Panc1 (cell line): ENCODE results near the gene CCDC178. TPM values are rescaled to one million over a fixed set of nuclear protein-coding genes. Genes with fewer than 3 reads are reported as not detected.
A peak's percentile ranks its signal among the peaks of the same experiment; 100 is the strongest.

Experiments used
- ATAC-seq: fragments of 200-7000 bp; cut with Tn5 transposase; 2 replicates; pipeline ENCODE4 v1.9.1; 2020; ENCODE audit warnings: mild to moderate bottlenecking, moderate library complexity
- BruUV-seq: library from RNA; stranded (reverse); fragments of 400-500 nt; replicated peaks from 2 replicates; lab custom pipeline; 2021; lab: Mats Ljungman, UMichigan
- CTCF ChIA-PET: fragments of 300-600 bp; sonication (Branson Sonifier 250); formaldehyde crosslinking; loops from one replicate; lab custom pipeline; 2022; ENCODE audit warnings: antibody characterized with exemption; lab: Charles Lee
- POLR2A ChIA-PET: fragments of 300-600 bp; sonication (Branson Sonifier 250); formaldehyde crosslinking; loops from one replicate; lab custom pipeline; 2022; ENCODE audit warnings: antibody characterized with exemption; lab: Charles Lee
- DNase-seq: peaks from one replicate; pipeline ENCODE4 v3.0.0-alpha.2; 2010; ENCODE audit warnings: low read depth, low spot score
- H3K27ac ChIP-seq: 2 replicates; pipeline ENCODE4 v1.5.1; 2011; ENCODE audit warnings: mild to moderate bottlenecking, low read length, inconsistent platforms
- H3K27me3 ChIP-seq: fragments of 200-500 bp; sonication (Bioruptor generic); 2 replicates; pipeline ENCODE4 v1.6.0; 2014; ENCODE audit warnings: low read length, inconsistent platforms; ENCODE audit not compliant: control insufficient read depth, insufficient read depth
- H3K36me3 ChIP-seq: fragments of 200-500 bp; sonication (Bioruptor generic); 2 replicates; pipeline ENCODE4 v1.5.1; 2014; ENCODE audit warnings: inconsistent platforms, mild to moderate bottlenecking, low read length, moderate library complexity; ENCODE audit not compliant: control insufficient read depth, insufficient read depth
- H3K4me1 ChIP-seq: 2 replicates; pipeline ENCODE4 v1.5.1; 2011; ENCODE audit warnings: inconsistent platforms, mild to moderate bottlenecking, low read length, moderate library complexity; ENCODE audit not compliant: control insufficient read depth, insufficient read depth
- H3K4me3 ChIP-seq, 2 experiments: 2 replicates each; pipeline ENCODE4 v1.5.1; 2011 to 2012; ENCODE audit warnings: low read depth in 2 of 2, low read length in 2 of 2, mild to moderate bottlenecking in 2 of 2, inconsistent platforms in 1 of 2, moderate library complexity in 1 of 2
- H3K9me3 ChIP-seq: fragments of 200-500 bp; sonication (Bioruptor generic); 2 replicates; pipeline ENCODE4 v1.5.1; 2014; ENCODE audit warnings: low read depth, mild to moderate bottlenecking, inconsistent platforms, low read length, moderate library complexity; ENCODE audit not compliant: control insufficient read depth, insufficient read depth
- CTCF ChIP-seq: fragments of 450-650 bp; IDR thresholded peaks from 2 replicates; pipeline ENCODE4 v1.5.1; 2017; ENCODE audit warnings: mild to moderate bottlenecking
- POLR2AphosphoS5 ChIP-seq: IDR thresholded peaks from 2 replicates; pipeline ENCODE4 v1.6.1; 2012; ENCODE audit warnings: mild to moderate bottlenecking, low read depth, low read length, moderate library complexity
- REST ChIP-seq, 2 experiments: IDR thresholded peaks; 2 replicates each; pipeline ENCODE4 v1.6.1; 2011 to 2012; ENCODE audit warnings: low read depth in 2 of 2, control low read depth in 1 of 2, low read length in 1 of 2, mild to moderate bottlenecking in 1 of 2, moderate library complexity in 1 of 2; ENCODE audit not compliant: insufficient read depth in 1 of 2
- SIN3A ChIP-seq: IDR thresholded peaks from 2 replicates; pipeline ENCODE4 v1.6.1; 2012; ENCODE audit warnings: low read depth, mild to moderate bottlenecking, low read length, moderate library complexity, borderline replicate concordance; ENCODE audit not compliant: insufficient read depth
- TCF7L2 ChIP-seq: IDR thresholded peaks from 2 replicates; pipeline ENCODE4 v1.6.1; 2011; ENCODE audit warnings: mild to moderate bottlenecking, low read depth, low read length, inconsistent platforms
- in situ Hi-C: cut with HindIII; loops from 2 replicates; pipeline ENCODE4 v1.10.0; 2016; ENCODE audit warnings: low sequenced_read_pairs, low pct_unique_long_range_greater_than_20kb
- intact Hi-C: fragments of 100-400 bp; cut with micrococcal nuclease; formaldehyde crosslinking; loops from one replicate; pipeline ENCODE4 v1.10.0; 2022; ENCODE audit not compliant: unreplicated experiment
- total RNA-seq: library from RNA; stranded (reverse); gene quantifications from one replicate; pipeline ENCODE4 v1.2.1, GENCODE V29; 2021; ENCODE audit not compliant: unreplicated experiment

CCDC178 gene
- total RNA-seq, 1 experiment from 2014 or later, result not detected

GRCh38 chr18:33184175-33184574, 256.3 kb downstream of the CCDC178 start:
- ATAC-seq, result peak; percentile 79
- BruUV-seq, result no TSS peak

GRCh38 chr18:33183136-33183535, 257.4 kb downstream of the CCDC178 start:
- no peak for ATAC-seq

More at GRCh38 chr18:33184175-33184574, 256.3 kb downstream of the CCDC178 start:
- peaks cover 20% of the 10 kb centered on the region; the same call in 1 of the 2 replicates for H3K9me3 ChIP-seq
- no peak for DNase-seq
- no peaks in the 10 kb centered on the region for H3K27me3 ChIP-seq
- ChIA-PET POLR2A (no interaction called here), CTCF (no interaction called here)
- in situ Hi-C loops (no loop called here), intact Hi-C loops (no loop called here)
- peaks cover 6% of the 10 kb centered on the region for H3K4me1 ChIP-seq
- H3K27ac ChIP-seq, result peak overlapping the region; percentile 8; the same call in 1 of the 2 replicates
- 0 out of 2 replicates have a peak, but pooled peaks have one; percentile 23 for TF ChIP-seq TCF7L2
- no peak for TF ChIP-seq SIN3A
- TF ChIP-seq POLR2AphosphoS5, result peak; percentile 41; the same call in 1 of the 2 replicates
- H3K36me3 ChIP-seq, result no peaks in the 10 kb centered on the region
- H3K4me3 ChIP-seq, result no peak overlapping the region

More at GRCh38 chr18:33183136-33183535, 257.4 kb downstream of the CCDC178 start:
- Histone ChIP-seq H3K36me3 (no peaks in the 10 kb centered on the region), H3K4me3 (no peak overlapping the region), H3K4me1 (peaks cover 6% of the 10 kb centered on the region), H3K9me3 (peaks cover 22% of the 10 kb centered on the region; the same call in 1 of the 2 replicates), H3K27me3 (no peaks in the 10 kb centered on the region), H3K27ac (peak overlapping the region; percentile 51; the same call in 1 of the 2 replicates)
- POLR2A ChIA-PET, result no interaction called here
- intact Hi-C loops (no loop called here), in situ Hi-C loops (no loop called here)
- CTCF ChIA-PET, result no interaction called here
- BruUV-seq, result no TSS peak
- TF ChIP-seq CTCF (no peak), REST (IDR thresholded peaks at IDR 0.05; ENCODE audit: insufficient read depth in 1 of 2, low read depth in 2 of 2, low read length in 1 of 2) (no peak), POLR2AphosphoS5 (no peak), SIN3A (no peak), TCF7L2 (no peak)
- no peak for DNase-seq
